ENCODE measurements around the gene CDK5RAP1. TPM values are rescaled to one million over a fixed set of nuclear protein-coding genes. Genes with fewer than 3 reads are reported as not detected.

The CDK5RAP1 gene
- total RNA-seq, 2 donors from 2014 or later: 26.2 to 26.3 TPM

- no peak for DNase-seq (ENCODE audit: low spot score)
- H3K9me3 ChIP-seq: no peaks in the 10 kb centered on the region
- TF ChIP-seq CTCF (IDR thresholded peaks at IDR 0.05): no peak
Measured at GRCh38 chr20:33311011-33311410, 90.3 kb downstream of the CDK5RAP1 start.

GRCh38 chr20:33310327-33310899 is 90.9 kb downstream of the CDK5RAP1 start:
- DNase-seq (ENCODE audit: low spot score) (no peak), ATAC-seq (ENCODE audit: insufficient number of reproducible peaks, low FRiP score, low read depth) (no peak)
- Histone ChIP-seq H3K4me1 (ENCODE audit: control insufficient read depth in 1 of 2, low read depth in 2 of 2) (no peaks in the 10 kb centered on the region), H3K36me3 (no peaks in the 10 kb centered on the region), H3K9me3 (no peaks in the 10 kb centered on the region), H3K4me3 (no peak overlapping the region), H3K27ac (no peak overlapping the region), H3K27me3 (replicated peaks; ENCODE audit: insufficient read depth) (no peaks in the 10 kb centered on the region)
- no peak for TF ChIP-seq CTCF (IDR thresholded peaks at IDR 0.05)

More at GRCh38 chr20:33311011-33311410, 90.3 kb downstream of the CDK5RAP1 start:
- Histone ChIP-seq H3K4me1 (ENCODE audit: control insufficient read depth in 1 of 2, low read depth in 2 of 2) (no peaks in the 10 kb centered on the region), H3K27me3 (replicated peaks; ENCODE audit: insufficient read depth) (no peaks in the 10 kb centered on the region), H3K36me3 (no peaks in the 10 kb centered on the region), H3K27ac (no peak overlapping the region), H3K4me3 (no peak overlapping the region)
- no peak for ATAC-seq (ENCODE audit: insufficient number of reproducible peaks, low FRiP score, low read depth)

- no peak for ATAC-seq (ENCODE audit: insufficient number of reproducible peaks, low FRiP score, low read depth)
Measured at GRCh38 chr20:33309631-33310030, 91.7 kb downstream of the CDK5RAP1 start.

More at GRCh38 chr20:33309631-33310030, 91.7 kb downstream of the CDK5RAP1 start:
- Histone ChIP-seq H3K9me3 (no peaks in the 10 kb centered on the region), H3K27me3 (replicated peaks; ENCODE audit: insufficient read depth) (no peaks in the 10 kb centered on the region), H3K27ac (no peak overlapping the region), H3K4me1 (ENCODE audit: control insufficient read depth in 1 of 2, low read depth in 2 of 2) (no peaks in the 10 kb centered on the region), H3K36me3 (no peaks in the 10 kb centered on the region), H3K4me3 (no peak overlapping the region)
- no peak for TF ChIP-seq CTCF (IDR thresholded peaks at IDR 0.05)
- DNase-seq (ENCODE audit: low spot score): no peak

Other genes with a start within 250 kb of the CDK5RAP1 start
- not detected for gene BPIFA2, start 233.4 kb downstream of the CDK5RAP1 start, total RNA-seq
- not detected for gene BPIFA3, start 184.2 kb downstream of the CDK5RAP1 start, total RNA-seq
- gene BPIFA1, start 165.5 kb downstream of the CDK5RAP1 start, total RNA-seq: not detected
- gene BPIFB1, start 118.3 kb downstream of the CDK5RAP1 start, total RNA-seq: not detected
- gene SNTA1, start 42.2 kb upstream of the CDK5RAP1 start, total RNA-seq: 100 to 1,000 TPM in 1 of 2 donors, 10 to 100 TPM in 1; 62.6 to 108 TPM
- gene CBFA2T2, start 88.6 kb upstream of the CDK5RAP1 start, total RNA-seq: 10 to 100 TPM; 14.8 to 18.0 TPM

All from thoracic aorta (tissue), 2 donors.